Kasumi-1 (cell line): ENCODE data around the gene UNC119.
"Not testable (repeated sequence)": the region's sequence is repeated elsewhere in the genome, so short reads cannot be mapped to it uniquely, and the experiment has no call there.

ENCODE experiments used
- DNase-seq, 2 experiments: peaks; one replicate each; lab custom pipeline; 2025; lab: John Stamatoyannopoulos, UW

Gene UNC119

DNA sequence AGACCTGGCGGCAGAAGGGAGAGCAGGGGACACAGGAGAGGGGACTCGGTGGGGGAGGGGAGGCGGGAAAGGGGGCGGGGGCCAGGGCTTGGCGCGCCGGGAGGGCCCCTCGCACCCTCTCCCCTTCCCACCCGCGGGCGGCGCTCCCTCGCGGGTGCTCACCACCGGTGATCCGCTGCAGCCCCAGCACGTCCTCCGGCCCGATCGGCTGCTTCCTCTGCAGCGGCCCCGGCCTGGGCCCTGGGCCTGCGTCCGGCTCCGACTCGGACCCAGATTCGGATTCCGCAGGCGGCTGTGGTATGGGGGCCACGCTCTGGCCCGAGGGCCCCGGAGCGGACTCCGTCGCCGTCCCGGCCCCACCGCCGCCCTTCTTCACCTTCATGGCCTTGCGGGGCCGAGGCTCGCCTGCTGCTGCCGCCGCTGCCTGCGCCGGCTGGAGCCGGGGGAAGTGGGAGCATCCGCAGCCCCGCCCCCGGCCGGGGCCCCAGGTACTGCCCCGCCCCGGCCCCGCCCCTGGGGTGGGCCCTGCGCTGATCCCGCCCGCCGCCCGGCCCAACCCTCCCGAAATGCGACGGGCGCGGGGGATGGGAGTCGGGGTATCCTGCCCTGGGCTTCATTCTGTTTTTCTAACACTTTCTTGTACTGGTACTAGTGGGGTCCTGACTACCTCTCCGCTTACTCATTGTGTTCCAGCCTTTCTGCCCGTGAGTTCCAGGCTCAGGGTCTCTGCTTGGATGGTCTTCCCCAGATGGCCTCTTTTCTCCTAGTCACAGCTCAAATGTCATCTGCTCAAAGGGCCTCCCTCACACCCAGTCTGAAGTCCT is at the start of gene UNC119:
Gene UNC119 (minus strand): TSS at position 449 of the 824 bp plus-strand sequence. CDS start 67 bp downstream, at position 382.
- DNase-seq: peak; percentile 54 to 56

DNA sequence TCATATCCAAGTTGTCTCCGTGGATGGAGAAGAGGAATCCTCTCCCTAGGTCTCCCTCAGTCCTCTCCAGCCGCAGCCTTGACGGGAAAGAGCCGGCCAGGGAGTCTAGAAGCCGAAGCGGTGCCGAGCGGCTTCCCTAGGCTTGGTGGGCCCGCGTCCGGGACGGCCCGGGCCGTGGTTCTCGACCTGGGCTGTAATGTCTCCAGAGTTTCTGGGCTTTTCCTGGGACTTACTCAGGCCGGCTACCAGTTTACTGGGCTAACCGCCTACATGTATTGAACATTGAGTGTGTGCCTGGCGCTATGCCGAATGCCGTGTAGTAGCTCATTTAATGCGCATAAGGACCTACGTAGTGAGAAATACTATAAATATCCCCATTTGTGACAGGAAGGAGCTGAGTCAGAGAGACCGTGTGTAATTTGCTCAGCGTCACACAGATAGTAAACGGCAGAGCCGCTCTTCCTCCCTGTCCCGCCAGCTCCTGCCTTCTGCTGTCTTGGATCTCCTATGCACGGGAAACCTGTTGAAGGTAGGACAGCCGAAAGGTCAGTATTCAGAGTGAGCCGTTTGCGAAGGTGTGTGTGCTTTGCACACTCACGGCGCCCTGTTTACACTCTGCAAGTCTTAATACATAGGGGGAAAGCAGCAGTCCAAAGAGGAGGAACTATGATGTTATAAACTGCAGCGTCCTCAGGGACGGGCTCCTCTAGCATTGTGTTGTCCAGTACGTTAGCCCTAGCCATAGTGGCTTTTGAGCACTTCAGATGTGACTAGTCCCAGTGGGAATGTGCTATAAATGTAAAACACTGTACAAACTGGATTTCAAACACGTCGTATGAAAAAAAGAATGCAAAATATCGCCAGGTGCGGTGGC is 47.1 kb upstream of the UNC119 start:
- DNase-seq: peak; percentile 87 to 95

DNA sequence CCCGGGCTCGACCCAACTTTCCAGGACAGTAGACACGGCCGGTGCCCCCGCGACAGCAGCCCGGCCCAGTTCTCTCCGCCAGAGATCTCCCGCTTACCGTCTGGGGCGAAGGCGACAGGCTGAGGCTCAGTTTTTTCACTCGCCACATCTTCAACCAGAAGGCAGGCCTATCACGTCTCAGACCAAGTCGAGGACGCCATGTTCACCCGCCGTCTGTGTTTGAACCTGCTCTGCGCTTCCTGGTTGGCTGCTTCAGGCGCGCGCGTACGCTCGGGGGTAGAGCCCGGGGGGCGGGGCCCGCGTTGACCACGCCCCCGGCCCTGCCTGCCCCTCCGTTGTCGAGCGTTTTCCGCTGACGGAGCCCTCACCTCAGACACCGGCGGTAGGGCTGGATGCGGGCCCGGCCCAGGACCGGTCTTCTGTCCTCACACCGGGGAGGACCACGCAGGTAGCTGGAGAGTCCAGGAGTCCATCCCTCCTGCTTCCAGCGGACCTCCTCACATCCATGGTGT is 46.4 kb upstream of the UNC119 start, which contains the start of gene SPAG5:
Gene SPAG5 (minus strand): TSS at position 227 of the 512 bp plus-strand sequence. CDS start 79 bp downstream, at position 148.
- DNase-seq: peak; percentile 90 to 93

DNA sequence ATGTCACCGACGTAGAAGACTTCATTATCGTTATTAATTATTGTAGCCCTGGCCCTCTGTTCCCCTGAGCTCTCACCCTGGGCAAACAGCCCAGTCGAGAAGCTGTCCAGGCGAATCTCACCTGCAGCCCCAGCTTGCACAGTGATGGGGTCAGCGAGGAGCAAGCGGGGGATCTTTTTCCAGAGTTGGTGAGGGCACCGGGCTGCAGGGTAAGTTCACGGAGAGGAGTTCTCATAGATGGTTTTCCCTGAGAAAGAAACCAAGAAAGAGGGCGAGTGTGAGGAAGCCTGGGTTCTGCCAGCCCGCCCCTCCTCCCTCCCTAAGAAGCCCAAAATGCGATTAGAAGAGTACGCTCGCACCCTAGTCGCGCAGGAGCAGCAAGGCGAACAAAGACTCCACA is 46.0 kb upstream of the UNC119 start:
- no peak for DNase-seq

DNA sequence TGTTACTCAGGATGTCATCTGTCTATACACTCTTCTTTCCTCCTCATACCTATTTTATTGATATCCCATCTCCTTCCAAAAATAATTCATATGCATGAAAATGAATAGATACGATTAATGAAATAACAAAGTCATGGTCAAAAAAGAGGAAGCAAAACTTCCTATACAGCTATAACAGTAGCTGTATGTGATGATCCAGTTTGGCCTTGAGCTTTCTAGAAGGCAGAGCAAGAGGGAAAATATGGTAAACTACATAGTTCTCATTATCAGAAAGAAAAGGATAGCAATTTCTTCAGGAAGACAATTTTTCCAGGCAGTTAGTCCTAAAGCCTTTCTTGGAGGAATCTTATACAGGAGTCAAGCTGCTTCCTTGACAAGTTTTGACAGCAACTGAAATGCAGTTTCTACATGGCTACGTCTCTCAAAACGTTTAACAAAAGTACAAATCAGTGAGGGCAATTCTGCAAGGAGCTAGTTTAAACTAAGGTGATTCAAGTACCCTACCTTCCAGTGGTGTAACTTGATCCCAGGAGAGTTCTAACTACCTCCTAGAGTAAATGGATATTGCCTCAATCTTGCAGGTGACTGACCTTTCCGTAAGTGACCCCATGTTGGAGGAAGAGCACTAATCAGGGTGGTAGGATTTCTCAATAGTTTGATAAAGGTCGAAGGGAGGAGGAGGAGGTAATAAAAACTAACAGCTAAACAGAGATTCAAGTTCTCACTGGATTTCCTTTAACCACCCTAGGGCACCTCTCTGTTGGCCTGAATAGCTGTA is 45.4 kb upstream of the UNC119 start:
- peak in 1 of 2 experiments; percentile 16 for DNase-seq

DNA sequence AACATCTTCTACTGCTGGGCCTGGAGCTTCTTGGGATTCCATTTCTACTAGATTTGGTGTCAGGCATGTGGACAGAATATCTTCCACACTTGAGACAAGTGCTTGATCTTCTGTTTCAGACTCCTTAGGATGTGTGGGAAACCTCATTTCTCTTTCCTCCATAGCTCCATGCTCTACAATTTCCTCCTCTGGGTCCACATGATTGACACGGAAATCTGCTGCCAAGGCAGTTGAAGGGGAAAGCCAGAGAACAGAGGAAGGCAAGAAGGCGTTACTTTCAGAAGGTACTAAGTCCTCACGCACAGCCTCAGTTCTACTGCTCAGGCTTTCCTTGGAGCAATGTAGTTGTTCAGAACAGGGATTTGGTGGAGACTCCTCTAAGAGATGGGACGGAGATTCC is 39.8 kb upstream of the UNC119 start:
- DNase-seq: no peak

DNA sequence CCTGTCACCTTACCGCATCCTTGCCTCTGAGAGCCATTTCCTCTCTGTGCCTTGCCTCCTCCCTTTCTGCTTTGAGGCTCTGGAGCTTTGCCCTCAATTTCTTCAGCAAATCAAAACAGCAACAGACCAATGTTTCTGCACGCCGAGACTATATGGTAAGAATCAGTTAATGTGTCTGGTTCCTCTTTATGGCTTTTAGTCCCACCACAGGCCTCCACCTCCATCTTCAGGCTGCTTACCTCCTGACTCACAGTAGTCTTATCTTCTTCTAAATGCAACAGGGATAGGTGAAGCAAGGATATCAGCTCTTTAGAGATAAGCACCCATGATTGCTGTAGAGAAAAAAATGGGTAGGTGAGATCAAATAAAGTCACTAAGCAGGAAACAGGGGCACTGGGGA is 33.4 kb upstream of the UNC119 start:
- DNase-seq: no peak

DNA sequence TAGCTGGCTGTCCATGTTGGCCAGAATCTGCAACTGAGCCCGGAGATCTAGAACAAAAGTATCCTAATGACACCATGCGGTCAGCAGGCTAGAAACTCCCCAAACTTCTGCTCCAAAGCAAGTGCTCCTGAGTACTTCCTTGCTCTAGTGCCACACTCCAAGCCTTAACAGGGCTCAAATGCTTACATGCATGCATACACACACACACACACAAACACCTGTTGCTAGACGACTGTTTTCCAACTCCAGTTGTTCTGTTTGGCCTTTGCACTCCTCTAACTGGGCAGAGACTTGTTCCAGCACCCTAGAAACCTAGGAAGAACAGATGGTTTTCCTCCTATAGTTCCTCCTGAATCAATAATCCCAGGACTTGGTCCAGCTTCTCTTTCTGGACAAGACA is 32.0 kb upstream of the UNC119 start:
- DNase-seq: no peak

DNA sequence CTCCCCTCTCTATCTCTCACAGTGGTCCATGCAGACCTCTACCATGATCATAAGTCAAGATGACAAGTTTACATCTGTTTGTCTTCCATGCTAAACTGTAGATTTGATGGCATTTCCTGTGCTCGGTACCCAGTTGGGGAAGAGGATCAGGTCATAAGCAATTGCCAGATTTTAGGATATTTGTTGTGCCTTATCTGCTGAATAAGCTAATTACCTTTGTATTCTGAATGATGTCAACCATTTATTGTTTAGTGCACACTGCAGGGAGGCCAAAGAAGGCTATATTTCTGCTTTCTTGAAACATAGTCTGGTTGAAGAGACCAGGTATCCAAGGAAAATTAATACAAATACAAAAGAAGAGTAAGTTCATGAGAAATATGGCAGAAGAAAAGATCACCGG is 30.1 kb upstream of the UNC119 start:
- DNase-seq: no peak

DNA sequence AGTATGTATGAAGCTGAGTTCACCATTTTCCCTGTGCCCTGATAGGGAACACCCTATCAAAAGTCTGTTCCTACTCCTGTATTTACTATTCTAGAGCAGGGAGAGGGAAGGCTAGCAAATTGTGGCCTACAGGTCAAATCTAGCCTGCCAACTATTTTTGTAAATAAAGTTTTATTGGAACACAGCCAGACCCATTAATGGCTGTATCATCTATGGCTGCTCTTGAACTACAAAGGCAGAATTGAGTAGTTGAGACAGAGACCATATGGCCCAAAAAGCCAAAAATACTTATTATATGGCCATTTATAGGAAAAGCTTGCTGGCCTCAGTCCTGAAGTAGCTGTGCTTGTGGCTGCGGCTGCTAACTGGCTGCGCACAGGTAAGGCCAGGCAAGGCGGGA is 28.5 kb upstream of the UNC119 start:
- no peak for DNase-seq

DNA sequence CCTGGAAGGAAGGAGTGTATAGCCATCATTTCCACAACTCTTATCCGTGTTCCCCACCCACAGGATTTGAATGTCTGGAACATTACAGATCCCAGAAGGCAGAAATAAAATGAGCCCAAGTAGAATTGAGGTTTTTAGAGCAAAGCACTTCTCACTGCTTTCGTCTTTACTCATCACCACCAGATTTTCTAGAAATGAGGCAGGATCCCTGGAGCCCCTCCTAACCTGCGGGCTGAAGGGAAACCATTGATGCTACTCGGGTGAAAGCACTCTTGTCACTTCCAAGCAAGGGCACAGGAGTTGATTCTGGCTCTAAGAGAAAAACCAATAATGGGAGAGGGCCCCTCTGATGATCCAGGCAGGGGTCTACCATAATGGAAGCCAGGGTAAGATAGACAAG is 27.1 kb upstream of the UNC119 start:
- DNase-seq: no peak

DNA sequence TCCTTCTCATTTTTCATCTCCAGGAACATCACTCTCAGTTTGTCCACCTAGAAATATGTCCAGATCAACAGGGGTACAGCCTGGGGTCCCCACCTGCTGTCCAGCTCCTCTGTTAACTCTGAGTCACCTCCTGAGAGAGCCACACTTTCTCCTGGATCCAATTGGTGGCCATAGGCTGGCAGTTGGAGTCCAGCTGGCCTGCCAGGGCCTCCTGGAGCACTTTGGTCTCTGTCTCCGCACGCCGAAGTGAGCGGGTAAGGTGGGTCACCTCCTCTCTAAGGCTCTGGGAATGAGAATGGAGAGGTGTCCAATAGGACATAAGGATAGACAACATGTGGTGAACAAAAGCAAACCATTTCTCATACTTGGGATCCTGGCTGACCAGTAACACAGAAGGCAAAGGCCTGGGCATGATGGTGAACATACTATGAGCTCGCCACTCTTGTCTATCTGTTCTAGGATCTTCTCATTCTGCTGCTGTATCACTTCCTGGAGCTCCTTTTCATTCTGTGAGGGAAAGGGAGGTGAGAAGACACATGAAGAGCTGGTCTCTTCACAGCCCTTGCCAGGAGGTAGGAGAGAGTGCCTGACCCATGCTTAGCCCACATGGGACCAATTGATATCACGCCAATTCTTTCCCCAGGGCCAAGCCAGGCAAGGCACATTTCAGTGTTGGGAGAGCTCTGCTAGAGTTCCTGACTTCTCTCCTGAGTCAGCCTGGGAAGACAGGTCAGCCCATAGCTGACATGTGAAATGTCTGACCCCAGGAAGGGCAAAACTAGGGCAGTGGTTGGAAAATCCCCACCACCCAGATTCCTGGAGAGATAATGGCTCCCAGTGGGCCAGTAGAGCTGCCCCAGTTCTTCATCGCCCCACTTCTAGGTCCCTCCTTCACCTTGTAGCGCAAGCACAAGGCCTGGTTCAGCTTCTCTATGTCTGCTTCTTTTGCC is 26.1 kb upstream of the UNC119 start:
- DNase-seq: no peak

DNA sequence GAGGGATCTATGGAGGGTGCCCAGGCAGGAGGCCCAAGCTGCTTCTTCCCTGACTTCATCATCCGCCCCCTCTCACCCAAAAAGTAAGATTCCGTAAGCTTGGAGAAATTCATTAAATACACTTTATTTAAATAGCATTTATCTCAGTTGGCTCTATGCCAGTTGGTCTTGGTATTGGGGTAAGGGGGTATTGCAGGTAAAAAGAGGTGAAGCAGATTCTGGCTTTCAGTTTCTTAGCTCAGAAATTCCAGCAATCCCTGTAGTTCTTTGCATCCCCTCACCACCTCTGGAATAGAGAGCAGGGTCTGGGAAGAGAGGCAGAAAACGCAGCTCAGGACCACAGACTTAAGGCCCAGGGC is 25.0 kb upstream of the UNC119 start:
- no peak for DNase-seq

DNA sequence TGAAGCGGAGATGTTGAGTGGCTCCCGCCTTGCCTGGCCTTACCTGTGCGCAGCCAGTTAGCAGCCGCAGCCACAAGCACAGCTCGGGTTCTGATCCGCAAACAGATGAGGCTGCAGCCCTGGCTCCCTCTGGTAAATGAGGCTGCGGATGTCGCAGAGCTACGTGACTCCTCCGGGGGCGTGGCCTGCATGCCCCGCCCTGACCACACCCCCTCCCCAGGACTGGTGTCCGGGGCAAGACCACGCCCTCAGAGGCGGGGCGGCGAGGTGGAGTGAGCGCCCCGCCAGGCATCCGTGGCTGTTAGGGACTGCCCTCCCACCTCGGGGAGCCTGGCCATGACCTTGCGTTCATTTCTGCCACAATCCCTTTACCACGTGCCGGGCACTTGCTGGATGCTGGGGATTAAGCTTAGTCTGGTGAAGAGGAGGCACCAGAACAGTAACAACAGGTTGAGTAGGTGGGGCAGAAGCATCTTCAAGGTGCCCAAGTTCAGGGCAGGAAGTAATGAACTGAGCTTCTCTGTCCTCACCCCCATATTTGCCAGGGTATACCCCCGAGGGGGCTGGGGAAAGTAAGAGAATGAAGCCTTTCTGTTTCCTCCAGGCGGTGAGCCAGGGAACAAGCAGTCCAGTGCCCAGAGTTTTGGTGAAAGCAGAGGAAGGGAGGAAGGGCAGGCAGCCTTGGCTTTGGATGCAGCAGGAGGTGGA is 24.5 kb upstream of the UNC119 start, which contains the start of gene ALDOC:
Gene ALDOC (minus strand): TSS at position 138 of the 708 bp plus-strand sequence. CDS start 1,363 bp downstream, outside the sequence.
- DNase-seq: peak; percentile 50 to 56

DNA sequence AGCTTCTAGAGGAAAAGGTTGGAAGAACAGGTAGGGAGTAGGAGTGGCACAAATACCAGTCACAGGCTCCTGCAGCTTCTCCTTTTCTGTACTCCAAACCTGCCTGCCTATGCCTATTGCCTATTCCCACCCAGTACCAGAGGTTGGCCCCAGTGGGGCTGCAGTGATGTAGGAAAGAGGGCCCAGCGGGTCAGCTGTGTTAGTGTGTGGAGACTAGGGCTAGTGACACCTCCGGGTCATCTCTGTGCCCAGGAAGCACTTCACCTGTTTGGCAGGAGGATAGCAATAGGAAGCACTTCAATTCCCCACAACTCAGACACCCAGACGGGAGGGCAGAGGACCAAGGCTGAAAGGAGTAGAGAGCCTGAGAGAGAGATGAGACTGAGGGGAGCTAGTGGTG is 23.6 kb upstream of the UNC119 start:
- DNase-seq: not testable (repeated sequence)

DNA sequence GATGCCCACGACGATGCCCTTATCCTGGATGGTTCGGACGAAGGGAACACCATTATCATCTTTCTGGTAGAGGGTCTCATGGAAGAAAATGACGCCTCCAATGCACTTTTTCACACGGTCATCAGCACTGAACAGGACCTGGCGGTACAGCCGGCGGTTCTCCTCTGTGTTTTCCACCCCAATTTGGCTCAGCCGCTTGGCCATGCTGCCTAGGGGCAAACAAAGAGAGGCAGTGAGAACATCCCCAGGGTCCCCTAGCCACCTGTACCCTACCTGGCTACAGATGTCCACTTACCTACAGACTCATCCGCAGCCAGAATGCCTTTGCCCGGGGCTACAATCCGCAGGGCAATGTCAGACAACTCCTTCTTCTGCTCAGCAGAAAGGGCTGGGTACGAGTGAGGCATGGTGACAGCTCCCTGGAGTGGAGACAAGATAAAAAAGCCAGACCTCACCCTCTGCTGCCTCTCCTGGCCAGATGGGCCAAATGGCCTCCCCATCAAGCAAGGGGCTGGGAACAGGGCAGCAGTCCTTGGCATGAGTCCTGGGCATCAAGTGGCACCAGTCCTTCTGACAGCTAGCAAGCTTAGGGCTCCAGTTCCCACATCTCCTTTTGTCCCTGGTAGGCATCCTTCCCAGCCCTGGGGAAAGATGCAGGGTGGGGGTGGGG is 22.8 kb upstream of the UNC119 start:
- no peak for DNase-seq

DNA sequence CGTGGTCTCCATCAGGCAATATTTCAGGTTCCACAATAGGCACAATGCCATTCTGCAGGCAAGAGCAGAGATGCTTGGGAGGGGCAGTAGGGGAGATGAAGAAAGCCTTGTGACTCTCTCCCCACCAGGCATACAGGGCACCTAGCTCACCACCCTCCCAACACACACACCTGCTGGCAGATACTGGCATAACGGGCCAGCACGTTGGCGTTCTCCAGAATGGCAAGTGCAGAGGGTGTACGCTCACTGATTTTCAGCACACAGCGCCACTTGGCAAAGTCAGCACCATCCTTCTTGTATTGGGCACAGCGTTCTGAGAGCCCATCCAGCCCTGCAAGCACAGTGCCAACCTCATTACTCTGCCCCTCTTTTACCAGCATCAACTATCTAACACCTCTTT is 22.1 kb upstream of the UNC119 start:
- DNase-seq: no peak

DNA sequence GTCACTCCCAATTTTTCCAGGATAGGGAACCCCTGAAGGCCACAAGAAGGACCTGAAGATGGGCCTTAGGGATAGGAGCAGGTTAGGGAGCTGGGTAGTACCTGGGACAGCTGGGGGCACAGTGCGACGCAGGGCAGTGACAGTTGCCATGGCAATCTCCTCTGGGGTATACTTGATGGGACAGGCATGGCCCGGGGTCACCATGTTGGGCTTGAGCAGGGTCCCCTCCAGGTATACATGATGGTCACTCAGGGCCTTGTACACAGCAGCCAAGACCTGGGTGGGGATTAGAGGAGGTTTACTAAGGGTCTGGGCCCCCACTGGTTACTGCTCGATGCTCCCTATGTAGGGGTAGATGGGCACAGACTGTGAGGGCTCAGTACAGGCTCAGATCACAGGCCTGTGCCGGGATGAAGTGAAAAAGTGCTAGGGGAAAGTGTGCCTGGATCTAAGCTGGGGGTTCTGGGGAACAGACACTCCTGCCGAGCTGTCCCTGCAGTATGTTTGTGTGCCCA is 21.6 kb upstream of the UNC119 start:
- DNase-seq: no peak

DNA sequence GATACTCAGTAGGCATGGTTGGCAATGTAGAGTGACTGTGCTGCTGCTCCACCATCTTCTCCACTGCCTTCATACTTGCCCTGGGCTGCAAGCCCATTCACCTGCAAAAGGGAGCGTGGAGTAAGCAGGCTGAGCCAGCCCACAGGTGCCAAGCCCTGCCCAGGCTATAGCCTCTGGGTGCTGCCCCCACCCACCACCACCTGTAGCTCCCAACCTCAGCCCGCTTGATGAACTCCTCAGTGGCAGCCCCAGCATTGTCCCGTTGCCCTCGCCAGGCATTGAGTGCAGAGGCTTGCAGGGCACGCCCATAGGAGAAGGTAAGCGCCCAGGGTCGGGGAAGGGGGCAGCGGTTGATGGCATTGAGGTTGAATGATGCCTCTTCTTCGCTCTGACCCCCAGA is 21.1 kb upstream of the UNC119 start:
- DNase-seq: no peak
